NCI-H510A treated with DMSO at 0.1 percent for 48 hours (cell line): Measurements from ENCODE around the gene MTSS2.

Source experiments
- DNase-seq: peaks from one replicate; lab custom pipeline; 2025; lab: John Stamatoyannopoulos, UW

The MTSS2 gene

DNA sequence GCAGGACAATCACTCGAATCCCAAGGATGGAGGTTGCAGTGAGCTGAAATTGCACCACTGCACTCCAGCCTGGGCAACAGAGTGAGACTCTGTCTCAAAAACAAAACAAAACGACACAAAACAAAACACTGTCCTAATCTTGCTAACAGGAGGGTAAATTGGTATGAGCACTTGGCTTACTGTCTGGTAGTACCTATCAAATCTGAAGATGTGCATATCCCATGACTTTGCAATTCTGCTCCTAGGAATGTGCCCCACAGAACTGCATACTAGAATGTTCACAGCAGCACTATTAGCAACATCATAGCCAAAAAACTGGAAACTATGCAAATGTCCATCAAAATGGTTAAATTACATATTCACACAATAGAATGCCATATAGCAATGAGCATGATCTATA, 15.7 kb downstream of the MTSS2 start:
- no peak for DNase-seq

DNA sequence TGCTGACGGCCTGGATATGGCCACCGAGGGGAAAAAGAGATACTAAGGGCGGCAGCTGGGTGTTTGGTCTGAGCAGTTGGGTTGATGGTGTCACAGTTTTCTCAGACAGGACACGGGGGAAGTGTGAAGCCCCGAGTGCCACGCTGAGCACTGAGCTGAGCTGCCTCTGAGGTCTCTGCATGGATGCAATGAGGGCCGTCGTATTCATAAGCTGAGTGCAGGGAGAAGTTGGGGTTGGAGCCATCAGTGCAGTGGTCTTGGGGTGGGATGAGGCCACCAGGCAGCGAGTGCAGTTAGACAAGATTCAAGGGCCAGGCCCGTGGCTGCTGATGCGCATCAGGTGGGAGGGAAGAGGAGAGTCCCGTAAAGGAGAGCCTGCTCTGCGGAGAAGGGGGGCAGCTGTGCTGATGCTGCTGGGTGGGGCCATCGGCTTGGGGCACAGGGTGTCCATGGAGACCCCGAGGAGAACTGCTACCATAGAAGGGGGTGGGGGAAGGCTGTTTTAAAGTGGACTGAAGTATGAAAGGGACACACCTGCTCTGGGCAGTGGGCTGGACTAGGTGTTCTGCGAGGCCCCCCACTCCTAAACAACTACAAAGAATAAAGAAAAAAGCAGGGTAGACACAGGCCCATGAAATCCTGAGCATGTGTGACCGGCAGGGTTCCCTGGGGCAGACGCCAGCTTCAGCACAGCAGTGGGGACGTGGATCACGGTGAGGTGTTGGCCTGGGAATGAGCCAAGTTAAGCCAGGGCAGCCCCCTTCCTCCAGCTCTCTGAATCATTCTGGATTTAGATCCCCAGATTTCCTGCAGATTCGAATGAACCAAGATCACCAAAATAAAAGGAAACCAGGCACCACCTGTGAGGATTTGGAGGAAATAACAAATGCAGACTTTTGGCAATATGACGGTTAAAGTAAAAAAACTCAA, 19.8 kb downstream of the MTSS2 start:
- DNase-seq = no peak

DNA sequence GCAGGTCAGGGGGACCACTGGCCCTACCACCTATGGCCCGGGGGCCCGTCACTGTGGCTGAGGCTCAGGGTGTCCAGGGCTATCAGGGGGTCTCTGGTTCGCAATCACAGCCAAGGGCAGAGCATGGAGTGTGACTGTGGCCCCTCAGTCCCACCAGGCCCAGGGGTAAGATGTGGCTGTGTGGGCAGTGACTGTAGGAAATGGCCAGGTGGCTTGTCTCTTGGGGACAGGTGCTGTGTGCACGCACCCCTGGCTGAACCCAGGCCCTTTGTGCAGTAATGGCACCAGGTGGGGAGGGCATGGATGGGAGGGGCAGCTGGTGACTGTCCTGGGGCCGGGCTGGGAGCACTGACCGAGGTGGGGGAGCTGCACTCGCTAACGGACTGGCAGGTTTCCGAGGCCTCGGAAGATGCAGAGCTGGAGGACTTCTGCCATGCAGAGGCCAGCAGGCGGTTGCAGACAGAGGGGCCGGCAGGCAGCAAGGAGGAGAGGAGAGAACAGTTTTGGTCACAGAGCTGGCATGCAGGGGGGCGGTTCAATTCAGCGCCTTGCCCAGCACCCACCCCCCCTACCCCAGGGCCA, 20.6 kb downstream of the MTSS2 start:
- DNase-seq = no peak

DNA sequence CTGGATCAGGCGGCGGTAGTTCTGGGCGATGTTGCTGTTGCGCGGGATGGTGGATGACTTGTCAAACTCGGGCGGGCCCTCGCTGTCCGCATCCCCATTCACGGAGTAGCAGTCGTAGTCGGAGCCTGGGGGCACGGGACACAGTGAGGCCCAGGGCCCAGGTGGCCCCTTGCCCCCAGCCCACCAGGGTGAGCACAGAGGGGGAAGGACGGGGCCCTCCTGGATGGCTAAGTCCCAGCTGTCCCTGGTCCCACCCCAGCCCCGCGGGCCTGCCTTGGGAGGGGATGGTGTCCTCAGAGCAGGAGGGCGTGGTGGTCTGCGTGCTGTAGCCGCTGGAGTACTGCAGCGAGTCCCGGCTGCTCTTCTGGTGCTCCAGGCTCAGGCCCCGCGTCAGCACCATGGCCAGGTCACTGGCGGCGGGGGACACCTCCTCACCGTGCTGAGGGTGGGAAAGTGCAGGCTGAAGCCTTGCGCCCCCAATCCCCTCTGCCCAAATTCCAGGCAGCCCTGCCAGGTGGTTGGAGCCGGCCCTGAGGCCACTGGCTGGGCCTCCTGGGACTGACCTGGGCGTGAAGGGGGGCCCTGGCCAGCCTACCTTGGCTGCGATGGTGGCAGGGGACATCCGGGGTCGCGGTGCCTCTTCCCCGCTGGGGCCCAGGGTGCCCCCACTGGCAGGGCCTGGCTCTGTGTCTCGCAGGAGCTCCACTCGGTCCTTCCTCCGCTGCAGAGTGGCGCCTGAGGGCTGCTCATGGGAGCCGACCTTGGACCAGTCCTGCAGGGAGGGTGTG, 21.3 kb downstream of the MTSS2 start:
- no peak for DNase-seq

DNA sequence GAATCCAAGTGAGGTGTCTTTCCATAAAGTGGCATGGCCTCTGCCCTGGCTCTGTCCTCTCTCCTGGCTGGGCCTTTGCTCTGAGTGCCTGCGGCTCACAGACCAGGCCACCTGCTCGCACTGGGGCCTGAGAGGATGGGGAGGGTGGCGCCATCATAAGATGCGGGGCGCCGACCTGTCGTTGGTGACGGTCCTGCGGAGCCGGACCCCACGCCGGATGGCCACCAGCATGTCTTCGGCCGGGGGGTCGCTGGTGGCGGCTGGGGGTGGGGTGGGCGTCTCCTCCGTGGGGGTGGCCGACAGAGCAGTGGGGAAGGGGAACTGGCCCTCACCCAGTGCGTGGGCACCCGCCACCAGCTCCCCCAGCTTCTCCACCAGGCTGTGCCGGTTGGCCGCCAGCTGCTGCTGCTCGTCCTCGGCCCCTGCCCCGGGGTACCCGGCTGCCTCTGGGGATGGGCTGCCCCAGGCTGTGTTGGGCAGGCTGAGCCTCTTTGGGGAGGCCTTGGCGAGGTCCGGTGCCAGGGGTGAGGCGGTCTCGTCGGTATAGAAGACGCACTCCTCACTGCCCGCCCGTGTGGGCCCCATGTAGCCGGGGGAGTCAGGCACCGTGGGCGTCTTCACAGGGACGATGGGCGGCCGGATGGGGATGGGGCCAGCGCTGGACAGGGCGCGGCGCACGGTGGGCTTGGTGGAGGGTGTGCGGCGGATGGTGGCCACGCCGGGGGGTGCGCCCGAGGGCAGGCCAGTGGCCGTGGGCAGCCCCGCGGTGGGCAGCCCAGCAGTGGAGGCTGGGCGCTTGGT, 22.1 kb downstream of the MTSS2 start:
- no peak for DNase-seq

DNA sequence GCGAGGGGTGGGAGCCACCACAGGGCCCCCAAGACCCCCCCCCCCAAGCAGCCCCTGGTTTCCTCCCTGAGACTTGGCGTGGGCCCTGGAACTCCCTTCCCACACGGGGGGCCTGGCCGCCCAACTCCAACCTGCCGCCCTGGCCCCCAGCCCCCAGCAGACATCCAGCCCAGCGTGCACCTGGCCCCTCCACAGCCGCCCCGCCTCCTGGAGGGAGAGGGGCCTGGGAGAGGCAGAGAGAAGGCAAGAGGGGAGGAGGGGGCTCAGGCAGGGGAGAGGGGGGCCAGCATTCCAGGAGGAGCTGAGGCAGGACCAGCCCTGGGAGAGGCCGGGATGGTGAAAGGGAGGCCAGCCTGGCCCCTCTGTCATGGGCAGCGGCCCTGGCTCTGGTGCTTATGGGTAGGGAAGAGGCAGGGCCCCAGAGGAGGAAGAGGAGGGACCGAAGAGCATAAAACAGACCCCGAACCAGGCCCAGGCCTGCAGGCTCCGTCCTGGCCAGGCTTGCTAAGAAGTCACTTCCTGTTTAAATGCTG, 22.8 kb downstream of the MTSS2 start:
- DNase-seq = no peak

DNA sequence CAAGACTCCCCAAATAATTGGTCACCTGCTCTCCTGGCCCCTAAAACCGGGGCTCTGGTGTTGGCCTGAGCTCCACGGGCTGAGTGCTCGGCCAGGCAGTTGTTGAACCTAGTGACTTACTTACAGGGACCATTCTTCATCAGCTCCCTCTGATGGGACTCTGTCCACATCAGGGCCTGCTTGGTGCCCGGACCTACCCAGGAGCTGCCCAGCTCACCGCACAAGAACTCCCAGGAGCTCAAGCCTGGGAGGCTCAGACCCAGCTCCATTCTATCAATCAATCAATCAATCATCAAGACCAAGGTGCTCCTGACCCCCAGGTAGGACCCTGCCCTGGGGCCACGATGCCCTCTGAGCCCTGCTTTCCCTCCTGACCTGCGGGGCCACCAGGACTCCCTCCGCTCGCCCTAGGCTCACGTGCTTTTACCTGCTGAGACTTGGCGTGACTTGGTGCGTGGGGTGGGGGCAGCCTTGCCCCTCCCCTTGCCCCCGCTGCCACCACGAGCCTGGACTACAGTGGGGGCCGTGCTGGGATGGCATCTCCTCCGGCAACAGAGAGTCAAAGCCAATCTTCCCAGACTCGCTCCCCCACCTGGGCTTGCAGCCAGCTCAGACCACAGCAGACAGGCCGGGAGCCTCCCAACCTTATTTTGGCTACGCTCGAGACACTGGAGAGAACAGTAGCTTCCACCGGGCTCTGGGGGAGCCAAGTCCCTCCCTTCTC, 23.8 kb downstream of the MTSS2 start:
- DNase-seq = no peak

DNA sequence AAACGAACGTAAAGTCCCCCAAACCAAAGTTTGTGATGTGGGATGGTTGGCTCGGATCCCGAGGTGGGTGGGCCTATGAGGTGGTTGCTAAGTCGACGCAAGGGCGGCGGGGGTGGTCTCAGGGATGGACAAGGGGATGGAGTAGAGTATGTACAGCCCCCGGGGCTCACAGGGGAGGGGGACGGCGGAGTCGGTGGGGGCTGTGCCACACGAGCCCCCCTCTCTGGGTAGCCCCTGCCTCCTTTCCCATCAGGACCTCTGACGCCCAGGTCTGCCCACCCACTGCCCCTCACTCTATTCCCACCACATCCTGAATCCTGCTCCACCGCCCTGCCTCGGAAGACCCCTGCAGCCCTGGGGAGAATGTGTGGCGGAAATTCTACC, 24.3 kb downstream of the MTSS2 start:
- no peak for DNase-seq

DNA sequence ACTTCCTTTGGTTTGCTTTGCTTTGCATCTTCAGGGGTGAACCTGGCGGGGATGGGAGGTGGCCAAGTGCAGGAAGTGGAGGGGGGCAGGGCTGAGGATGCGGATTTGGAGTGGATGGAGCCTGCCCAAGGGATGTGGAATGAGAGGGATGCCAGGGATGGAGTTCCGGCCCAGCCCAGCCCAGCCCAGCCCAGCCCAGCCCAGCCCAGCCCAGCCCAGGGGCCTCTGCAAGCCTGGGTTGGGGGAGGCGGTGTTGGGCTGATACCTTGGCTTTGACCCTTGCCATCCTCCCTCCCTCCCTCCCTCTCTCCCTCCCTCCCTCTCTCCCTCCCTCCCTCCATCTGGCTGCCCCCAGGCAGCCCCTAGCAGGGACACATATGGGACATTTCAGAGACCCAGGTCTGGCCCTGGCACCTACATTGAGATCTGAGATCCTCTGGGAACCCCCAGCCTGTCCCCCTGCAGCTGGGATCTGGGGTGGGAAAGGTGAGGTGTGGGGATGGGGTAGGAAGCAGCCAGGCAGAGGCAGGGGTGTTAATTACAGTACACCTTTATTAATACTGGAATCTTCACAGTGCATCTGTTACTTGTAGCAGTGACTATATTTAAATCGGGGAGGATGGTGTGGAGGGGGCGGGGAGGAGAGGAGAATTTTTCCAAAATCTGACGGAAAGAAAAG, 25.0 kb downstream of the MTSS2 start:
- no peak for DNase-seq

DNA sequence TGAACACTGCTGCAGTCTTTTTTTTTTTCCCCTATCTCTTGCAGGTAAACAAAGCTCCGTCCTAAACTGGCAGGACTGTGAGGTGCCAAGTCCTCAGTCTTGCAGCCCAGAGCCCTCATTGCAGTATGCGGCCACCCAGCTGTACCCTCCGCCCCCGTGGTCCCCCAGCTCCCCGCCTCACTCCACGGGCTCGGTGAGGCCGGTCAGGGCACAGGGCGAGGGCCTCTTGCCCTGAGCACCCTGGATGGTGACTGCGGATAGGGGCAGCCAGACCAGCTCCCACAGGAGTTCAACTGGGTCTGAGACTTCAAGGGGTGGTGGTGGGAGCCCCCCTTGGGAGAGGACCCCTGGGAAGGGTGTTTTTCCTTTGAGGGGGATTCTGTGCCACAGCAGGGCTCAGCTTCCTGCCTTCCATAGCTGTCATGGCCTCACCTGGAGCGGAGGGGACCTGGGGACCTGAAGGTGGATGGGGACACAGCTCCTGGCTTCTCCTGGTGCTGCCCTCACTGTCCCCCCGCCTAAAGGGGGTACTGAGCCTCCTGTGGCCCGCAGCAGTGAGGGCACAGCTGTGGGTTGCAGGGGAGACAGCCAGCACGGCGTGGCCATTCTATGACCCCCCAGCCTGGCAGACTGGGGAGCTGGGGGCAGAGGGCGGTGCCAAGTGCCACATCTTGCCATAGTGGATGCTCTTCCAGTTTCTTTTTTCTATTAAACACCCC, 25.7 kb downstream of the MTSS2 start:
- no peak for DNase-seq

DNA sequence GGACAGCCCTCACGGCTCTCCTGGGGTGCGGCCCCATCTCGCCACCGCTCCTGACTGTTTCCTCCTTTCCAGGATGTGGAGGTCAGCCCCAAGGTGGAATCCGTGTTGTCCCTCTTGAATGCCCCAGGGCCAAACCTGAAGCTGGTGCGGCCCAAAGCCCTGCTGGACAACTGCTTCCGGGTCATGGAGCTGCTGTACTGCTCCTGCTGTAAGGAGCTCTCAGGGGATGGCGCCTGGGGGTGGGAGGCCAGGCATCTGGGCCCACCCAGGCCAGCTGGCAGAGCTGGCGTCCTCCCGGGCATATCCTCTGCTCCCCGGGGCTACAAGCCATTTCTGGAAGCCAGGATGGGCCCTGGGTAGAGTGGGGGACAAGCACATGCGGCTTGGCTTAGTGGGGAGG, 26.3 kb downstream of the MTSS2 start:
- no peak for DNase-seq

DNA sequence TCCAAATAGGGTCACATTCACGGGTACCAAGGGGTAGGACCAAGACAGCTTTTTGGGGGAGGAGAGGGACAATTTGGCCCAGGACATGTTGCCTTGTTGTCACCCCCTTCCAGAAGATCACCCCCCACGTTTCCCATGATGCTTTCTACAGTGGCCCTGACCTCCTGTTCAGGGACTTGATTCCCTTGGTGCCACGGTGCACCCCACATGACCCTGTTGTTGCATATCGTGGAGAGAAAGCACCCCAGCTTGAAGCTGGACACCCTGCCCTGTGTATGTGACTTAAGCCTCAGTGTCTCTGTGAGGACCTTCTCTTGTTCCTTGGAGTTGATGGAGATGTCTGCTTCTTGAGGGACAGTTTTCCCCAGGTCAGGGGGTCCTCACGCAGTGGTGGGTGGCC, 26.9 kb downstream of the MTSS2 start:
- no peak for DNase-seq

DNA sequence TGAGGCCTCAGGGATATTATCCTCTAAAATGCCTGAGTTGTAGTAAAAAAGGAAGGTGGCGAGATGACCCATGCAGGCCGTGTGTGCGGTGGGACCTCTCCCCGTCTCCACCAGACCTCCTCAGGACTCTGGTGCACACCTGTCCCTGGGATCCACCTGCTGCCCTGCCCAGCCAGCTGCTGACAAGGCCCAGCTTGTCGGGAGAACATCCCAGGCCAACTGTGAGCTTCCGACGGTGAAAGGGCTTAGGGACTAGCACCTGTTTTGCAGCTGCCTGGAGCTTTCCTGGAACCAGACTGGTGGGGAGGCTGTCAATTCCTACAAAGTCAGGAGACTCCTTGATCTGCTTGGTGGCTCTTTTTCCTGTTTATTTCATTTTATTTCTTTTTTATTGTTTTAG, 27.9 kb downstream of the MTSS2 start:
- peak; percentile 14 for DNase-seq

DNA sequence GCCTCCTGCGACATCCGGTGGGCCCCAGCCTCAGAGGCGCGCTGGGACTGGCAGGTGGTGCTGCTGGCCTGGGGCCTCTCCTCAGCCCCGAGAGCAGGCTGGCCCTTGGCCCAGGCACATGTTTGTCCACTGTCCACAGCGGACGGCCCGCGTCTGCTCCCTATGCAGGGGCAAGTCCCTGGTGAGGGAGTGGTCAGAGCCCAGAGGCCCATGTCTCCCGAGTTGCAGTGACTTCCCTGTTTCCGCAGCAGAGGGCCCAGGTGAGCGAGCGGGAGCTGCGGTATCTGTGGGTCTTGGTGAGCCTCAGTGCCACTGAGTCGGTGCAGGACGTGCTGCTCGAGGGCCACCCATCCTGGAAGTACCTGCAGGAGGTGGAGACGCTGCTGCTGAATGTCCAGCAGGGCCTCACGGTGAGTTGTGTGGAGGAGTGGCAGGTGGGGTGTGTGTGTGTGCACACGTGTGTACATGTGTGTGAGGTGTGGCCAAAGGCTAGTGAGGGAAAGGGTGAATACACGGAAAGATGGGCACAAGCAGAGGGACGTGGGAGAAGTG, 29.1 kb downstream of the MTSS2 start:
- DNase-seq = no peak

DNA sequence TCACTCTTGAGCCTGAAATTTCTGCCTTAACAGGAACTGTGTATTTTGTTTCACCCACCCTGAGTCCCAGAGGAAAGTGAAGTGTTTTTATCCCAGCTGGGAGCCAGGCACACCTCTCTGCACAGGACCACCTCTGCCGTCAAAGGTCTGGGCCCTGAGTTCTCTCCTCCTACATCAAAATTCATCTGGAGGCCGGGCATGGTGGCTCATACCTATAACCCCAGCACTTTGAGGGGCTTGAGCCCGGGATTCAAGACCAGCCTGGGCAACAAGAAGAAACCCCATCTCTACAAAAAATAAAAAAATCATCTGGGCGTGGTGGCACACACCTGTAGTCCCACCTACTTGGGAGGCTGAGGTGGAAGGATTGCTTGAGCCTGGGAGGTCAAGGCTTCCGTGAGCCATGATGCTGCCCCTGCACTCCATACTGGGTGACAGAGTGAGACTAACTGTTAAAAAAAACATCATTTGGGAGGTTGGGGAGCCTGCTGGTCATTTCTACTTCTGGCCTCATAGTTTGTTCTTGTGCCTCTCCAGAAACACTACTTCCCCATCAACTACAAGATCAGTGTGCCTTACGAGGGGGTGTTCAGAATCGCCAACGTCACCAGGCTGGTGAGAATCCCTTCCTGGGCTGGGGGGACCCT, 29.7 kb downstream of the MTSS2 start:
- no peak for DNase-seq

DNA sequence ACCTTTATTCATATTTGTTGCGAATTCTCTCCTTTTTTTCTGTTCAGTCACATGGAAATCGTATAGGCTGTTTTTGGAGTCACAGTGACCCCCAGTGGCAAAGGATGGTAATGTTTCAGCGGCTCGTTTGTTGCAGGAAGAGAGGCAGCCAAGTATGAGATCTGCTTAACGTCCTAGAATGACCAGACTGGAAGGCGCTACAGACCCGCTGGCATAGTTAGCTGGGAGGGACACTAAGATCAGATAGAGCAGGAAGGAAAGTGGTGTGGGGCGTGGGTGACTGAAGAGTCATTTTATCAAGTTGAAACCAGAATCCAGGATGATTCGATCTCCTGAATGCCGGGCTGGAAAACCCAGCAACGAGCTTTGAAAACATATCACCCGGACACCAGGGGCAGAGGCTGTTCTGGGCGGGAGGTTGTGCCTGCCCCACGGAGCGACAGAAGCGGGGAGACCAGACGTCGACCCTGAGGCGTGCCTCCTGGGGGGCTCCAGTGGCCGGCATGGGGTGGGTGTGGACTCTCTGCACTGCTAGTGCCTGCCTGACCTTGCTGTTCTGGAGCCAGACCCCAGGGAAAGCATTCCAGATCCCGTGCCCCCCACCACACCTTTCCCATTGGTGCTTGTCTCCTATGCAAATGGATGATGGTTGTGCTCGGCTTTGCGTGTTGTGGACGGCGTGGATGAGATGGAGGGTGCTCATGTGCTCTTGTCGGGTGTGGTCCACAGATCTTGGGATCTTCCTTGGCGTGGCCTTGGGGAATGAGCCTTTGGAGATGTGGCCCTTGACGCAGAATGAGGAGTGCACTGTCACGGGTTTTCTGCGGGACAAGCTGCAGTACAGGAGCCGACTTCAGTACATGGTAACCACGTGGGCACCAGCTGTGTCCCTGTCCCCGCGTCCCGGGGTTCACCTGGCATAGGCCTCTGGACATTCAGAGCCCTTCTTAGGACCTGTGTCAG, 31.8 kb downstream of the MTSS2 start:
- peak; percentile 75 for DNase-seq

DNA sequence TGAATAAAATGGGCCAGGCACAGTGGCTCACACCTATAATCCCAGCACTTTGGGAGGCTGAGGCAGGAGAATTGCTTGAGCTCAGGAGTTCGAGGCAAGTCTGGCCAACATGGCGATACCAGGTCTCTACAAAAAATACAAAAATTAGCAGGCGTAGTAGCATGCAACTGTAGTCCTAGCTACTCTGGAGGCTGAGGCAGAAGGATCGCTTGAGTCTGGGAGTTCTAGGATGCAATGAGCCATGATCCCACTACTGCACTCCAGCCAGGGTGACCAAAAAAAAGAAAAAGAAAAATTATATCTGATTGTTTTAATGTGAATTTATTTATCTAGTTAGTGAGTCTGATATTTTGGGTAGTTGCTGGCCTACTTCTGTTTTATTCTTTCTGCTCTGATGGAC, 32.4 kb downstream of the MTSS2 start:
- no peak for DNase-seq

DNA sequence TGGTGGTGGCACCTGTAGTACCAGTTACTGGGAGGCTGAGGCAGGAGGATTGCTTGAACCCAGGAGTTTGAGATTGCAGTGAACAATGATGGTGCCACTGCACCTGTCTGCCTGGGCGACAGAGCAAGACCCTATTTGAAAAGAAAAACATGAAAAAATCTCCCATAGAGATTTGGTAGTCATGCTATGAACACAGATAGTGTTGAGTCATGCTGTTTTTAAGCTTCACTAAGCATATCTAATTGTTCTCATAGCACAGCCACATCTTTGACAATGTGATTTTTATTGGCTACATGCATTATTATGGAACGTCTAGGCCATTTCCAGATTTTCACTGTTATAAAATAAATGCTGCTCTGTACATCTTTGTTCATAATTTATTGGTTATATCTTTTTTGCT, 33.5 kb downstream of the MTSS2 start:
- no peak for DNase-seq
